GM12891 (cell line): ENCODE measurements around the gene ROR1.

Source experiments
- POLR2A ChIP-seq: IDR thresholded peaks from 2 replicates; pipeline ENCODE4 v1.6.1; 2011; ENCODE audit warnings: low read depth, low read length, control low read depth
- POLR2AphosphoS5 ChIP-seq: IDR thresholded peaks from 2 replicates; pipeline ENCODE4 v1.6.1; 2011; ENCODE audit warnings: low read depth, low read length, control low read depth
- POU2F2 ChIP-seq: IDR thresholded peaks from 2 replicates; pipeline ENCODE4 v1.6.1; 2011; ENCODE audit warnings: low read depth, mild to moderate bottlenecking, control low read depth, low read length, moderate library complexity
- SPI1 ChIP-seq: IDR thresholded peaks from 2 replicates; pipeline ENCODE4 v1.6.1; 2011; ENCODE audit warnings: low read depth, low read length, control low read depth
- TAF1 ChIP-seq: IDR thresholded peaks from 2 replicates; pipeline ENCODE4 v1.6.1; 2011; ENCODE audit warnings: low read depth, low read length, control low read depth

GRCh38 chr1:63982201-63982600, 208.4 kb downstream of the ROR1 start:
- TF ChIP-seq POLR2AphosphoS5, result no peak
- TF ChIP-seq POLR2A, result no peak
- no peak for TF ChIP-seq TAF1
- TF ChIP-seq SPI1, result no peak
- TF ChIP-seq POU2F2, result no peak
